HG03097 (cell line): Measurements from ENCODE around the gene TBL1X.

Experiments
- ATAC-seq: cut with Tn5 transposase; IDR thresholded peaks from one replicate; pipeline ENCODE4 v1.9.1; 2021; ENCODE audit not compliant: unreplicated experiment, low FRiP score

The TBL1X gene

DNA sequence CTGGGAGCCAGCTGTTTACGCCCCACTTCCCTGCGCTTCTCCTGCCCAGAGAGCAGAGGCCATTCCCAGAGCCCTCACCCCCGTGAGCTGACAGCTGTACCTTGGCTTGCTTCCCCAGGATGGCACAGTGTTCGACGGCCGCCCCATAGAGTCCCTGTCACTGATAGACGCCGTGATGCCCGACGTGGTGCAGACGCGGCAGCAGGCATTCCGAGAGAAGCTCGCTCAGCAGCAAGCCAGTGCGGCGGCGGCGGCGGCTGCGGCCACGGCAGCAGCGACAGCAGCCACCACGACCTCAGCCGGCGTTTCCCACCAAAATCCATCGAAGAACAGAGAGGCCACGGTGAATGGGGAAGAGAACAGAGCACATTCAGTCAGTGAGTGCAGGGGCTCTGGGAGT, 223.0 kb downstream of the TBL1X start:
- no peak for ATAC-seq

DNA sequence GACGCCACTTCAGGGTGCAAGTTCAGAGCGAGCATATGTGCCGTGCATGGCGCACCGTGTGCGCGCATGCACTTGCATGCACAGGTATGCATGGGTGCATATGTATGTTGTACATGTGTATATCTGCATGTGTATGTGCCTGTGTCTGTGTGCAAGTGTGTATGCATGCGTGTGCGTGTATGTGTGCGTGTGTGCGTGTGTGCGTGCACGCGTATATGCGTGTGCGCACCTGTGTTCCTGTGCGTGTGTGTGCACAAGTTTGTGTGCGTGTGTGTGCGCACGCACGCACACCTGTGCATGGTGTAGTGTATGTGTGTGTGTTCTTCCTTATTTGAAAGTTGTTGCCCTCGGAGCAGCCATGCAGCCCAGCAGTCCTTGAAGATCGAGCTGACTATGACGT, 224.0 kb downstream of the TBL1X start:
- no peak for ATAC-seq

DNA sequence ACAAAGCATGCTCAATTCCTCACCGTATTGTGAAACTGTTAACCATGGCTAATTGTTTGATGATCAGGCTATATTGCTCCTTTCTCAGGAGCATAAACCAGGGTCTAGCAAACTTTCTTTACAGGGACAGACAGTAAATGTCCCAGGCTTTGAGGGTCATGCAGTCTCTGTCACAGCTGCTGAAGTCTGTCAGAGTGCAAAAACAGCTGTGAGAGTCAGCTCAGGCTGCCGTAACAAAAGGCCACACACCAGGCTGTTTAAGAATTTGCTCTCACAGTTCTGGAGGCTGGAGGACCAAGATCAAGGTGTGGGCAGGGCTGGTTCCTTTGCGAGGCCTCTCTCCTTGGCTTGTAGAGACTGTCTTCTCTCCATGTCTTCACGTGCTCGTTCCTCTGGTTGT, 225.2 kb downstream of the TBL1X start:
- no peak for ATAC-seq

DNA sequence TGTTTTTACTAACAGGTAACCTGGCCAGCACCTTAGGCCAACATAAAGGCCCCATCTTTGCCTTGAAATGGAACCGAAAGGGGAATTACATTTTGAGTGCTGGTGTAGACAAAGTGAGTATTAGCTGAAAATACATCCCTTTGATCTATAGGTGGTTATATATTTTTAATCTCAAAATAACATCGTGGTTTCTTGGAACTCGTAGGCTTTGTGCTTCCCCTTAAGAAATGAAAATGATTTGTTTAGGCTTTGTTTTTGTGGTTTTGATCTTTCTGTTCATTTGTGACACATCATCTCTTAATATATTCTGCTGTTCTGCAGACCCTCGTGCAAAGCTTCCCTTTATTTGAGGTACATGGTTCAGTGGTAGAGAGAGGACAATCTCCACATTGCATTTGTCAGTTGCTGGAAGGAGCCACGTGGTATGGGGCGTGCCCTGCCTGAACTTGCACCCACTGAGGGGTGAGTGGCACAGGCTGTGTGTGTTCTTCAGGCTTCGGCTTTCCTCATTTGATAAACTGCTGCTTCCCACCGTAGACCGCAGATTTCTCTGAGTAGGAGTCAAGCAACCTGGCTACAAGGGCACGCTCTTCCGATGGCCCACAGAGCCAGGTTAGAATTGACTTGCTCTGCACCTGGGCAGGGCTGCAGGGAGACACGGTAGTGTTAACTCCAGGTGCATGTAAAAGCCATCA, 228.6 kb downstream of the TBL1X start:
- ATAC-seq: no peak

DNA sequence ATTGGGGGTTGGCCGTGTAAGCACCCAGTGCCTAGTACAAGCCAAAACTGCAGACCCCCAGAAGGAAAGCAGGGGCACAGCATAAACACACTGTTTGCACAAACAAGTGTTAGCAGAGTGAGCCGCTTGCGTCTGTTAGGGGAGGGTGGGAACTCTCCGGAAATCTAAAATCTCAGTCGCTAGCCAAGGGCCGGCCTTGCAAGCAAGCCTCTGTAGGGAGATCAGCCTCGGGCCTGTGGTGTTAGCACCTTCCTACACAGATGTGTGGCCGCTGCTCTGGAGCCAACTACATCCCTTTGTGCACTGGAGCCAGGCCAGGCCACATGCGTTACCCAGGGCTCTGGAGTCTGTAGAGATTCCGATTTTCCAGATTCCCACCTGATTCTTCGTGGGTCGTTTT, 233.7 kb downstream of the TBL1X start:
- no peak for ATAC-seq

DNA sequence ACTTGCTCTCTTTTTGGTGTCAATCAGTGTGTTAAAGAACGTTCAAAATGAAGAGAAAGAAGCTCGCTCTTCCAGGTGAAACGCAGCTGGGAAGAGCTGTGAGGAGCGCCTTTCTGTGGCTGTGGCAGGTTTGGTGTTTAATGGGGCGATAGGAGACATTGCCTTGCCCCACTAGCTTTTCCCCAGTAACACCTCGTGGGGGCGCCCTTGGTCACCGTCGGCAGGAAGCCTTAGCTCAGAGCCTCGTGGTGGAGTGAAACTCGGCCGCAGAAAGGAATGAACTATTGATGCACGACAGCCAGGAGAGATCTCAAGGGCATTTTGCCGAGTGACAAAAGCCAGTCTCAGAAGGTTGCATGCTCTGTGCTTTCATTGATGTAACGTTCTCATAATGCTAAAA, 235.7 kb downstream of the TBL1X start:
- no peak for ATAC-seq

DNA sequence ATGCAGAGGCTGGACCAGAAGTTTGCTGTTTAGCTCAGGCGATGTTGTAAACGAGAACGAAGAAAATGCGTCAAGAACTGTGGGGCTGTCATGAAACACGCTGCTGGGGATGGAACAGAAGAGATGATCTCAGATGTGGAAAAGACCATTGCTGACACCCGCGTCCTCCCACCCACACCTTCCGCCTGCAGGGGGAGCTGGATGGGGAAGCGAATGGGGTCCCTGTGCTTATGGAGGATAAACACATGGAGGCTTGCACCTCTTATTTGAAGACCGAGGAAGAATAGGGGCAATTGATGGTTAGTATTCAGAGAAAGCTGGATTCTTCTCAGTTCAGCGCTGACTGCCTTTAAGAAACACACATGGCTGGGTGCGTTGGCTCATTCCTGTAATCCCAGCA, 236.9 kb downstream of the TBL1X start:
- no peak for ATAC-seq

DNA sequence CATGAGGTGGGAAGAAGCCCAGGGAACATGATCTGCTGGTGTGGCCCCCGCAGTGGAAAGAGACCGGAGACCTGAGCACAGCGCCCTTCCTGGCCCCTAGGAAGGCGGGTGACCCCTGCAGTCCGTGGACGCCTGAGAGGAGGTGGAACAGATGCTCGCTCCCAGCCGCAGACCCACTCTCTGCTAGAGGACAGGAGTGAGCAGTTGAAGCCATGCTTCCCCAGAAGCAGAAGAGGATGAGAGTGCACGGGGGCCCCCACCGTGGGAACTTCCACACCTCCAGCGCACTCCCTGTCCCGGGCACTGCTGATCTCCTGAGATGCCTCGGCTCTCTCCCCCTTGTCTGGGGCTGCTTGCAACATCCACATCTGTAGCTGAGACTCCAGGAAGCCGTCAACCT, 238.5 kb downstream of the TBL1X start:
- ATAC-seq: no peak

DNA sequence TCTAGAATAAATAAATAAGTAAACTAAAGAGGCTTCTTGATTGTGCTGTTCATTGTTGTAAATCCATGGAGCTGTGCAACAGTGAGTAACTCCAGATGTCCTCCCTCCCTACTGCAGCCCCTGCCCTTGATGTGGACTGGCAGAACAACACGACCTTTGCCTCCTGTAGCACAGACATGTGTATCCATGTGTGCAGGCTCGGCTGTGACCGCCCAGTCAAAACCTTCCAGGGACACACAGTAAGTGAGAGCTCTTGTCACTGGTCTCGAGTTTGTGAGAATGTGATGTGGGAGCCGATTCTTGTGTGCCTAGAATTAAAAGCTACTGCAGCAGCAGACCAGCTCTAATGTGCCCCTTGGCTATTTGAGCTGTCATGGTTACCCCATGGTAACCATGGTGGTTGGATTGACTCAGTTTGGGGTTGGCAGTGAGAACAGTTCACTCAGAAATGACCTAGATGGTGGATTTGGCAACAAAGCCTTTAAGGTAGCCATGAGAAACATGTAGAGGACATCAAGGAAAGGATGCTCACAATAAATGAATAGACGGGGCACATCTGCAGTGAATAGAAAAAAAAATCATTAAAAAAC, 240.1 kb downstream of the TBL1X start:
- no peak for ATAC-seq

DNA sequence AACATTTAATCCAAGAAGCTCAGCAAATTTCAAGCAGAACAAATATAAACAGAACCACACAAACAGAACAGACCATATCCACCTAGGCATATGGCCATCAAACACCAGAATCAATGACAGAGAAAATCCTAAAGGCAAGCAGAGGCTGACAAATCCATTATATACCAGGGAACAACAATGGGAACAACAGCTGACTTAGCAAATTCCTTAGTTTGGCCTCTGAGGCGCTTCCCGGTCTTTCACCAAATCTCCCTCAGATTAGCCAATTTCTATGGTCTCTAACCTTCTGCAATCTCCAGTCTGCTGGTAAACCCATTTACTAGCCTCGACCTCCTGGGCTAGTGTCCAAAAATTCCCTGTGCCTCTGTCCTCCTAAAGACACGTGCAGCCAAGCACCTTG, 241.6 kb downstream of the TBL1X start:
- no peak for ATAC-seq

DNA sequence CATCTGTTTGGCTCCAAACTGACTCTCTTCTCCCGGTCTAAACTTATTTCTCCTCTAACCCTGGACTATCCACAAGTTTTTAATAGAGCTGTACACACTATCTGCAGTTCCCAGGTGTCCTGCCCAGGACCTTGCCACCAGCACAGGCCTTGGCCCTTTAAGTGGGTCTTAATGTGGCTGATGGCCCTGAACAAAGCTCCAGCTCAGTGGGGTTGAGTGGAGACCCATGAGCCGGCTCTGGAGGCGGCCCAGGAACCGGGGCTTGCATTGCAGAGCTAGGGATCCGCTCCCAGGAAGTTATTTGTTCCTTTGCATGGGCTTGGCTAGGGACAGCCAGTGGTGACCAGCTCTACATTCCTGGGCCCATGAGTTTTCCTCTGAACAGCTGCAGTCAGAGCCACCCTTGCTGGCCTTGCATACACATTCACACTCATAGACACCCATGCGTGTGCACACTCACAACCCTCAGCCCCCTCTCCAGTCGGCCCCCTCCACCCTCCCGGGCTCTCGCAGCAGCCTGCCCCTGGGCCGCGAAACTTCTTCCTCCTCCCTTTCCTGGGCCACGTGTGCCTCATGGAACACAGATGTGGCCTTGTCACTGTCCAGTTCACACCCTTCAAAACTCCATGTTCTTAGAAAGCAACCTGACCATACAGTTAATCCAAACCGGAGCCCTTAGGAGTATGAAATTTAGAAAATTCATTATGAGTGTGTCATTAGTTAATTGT, 242.6 kb downstream of the TBL1X start:
- no peak for ATAC-seq

DNA sequence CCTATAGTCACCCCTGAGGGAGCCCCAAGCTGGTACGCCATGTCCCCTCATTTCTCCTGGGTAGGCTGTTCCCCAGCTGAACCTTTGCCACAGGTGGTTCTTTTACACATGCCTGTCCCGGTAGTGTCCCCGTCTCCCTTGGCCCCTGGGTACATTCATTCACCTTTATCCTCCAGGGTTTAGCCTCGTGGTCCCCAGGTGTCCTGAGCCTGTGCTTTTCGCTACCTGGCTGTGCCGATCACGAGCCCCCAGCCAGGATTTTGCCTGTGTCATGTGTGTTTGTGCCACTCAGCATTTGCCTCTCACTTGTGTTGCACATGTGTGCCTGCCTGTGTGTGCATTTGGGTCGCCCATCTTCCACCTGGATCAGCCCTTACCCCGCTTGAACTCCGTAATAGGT, 243.2 kb downstream of the TBL1X start:
- no peak for ATAC-seq

DNA sequence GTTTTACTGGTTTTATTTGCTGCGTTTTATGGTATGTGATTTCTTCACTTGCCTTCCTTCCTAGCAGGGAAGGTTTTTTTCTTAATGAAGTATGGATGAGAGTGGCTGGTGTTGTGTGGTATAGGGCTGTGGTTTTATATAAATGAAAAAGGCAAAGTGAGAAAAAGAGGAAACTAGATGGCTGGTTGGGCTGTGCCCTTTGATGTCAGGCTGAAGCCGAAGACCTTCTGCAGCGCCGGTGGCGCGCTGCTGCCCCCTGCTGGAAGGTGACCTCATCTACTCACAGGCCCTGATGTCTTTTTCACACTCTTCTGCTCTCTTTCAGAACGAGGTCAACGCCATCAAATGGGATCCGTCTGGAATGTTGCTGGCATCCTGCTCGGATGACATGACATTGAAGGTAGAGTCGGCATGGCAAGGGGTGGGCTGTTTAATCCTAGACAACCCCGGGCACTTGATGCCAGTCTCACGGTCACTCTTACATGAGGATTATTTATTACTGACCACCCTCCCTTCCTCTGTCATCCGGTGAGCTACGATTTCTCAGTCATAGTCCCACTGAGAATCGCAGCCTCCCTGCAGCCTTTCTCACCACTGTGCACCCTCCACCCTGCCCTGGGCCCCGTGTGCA, 244.2 kb downstream of the TBL1X start:
- ATAC-seq: peak; percentile 75

DNA sequence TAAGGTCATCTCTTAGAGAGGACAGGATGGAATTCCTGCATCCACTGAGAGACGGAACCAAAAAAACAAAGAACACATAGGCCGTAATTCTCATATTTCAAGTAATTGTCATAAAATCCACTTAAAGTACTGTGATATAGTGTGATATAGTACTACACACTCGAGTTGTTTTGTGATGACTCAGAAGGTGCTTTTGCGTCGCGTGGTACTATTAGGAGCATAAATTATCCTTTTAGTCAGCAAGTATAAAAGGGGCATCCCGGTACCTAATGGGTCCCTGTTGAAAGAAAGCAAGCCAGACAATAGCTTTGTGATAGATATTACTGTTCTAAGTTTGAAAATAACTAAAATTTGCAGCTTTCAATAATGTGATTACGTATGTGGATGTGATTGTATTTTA, 245.5 kb downstream of the TBL1X start:
- ATAC-seq: no peak

DNA sequence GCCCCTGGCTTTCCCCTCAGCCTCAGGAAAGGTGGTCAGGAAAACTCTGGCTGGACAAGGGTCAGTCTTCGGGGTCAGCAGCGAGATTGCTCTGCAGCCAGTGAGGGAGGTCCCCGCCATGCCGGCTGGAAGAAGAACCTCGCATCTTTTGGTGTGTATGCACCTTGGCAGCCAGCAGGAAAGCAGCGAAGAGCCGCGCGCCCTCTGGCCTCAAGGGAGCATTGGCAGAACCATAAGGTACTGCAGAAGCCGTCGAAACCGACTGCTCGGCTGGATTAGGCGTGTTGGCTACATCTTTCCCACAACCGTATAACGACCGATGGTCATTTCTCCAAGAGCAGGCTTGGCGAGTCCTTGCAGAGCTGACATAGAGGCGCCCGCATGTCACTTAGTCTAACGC, 252.5 kb downstream of the TBL1X start:
- ATAC-seq: no peak

DNA sequence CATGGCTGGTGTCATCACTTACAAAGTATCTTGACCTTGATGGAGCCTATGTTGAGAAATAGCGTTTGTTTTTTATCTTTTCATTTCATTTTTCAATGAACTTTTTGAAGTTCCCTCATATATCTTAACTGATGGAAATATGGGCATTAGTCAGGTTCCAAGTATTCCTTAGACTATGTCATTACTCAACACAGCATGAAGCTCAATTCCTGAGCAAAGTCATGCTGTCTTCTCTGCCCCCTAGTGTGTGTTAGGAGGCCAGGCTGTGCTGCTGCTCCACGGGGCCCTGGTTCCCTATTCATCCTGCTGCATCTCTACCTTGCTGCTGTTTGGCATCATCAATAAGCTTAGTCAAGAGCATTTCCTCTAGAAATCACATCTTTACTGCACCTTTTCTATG, 259.9 kb downstream of the TBL1X start:
- no peak for ATAC-seq

DNA sequence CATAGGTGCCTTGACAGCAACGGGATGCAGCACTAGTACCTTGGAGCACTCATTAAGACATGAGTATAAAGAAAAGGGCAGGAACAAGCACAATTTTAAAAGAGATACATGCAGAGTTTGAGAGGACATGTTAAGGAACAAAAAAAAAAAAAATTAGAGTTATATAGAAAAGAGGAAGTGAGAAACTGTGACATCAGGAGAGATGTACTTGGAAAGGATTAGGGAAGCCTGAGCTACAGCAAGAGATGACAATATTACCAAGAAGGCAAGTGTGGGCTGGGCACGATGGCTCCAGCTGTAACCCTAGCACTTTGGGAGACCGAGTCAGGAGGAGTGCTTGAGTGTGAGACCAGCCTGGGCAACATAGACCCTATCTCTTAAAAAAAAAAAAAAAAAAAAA, 263.4 kb downstream of the TBL1X start:
- no peak for ATAC-seq

DNA sequence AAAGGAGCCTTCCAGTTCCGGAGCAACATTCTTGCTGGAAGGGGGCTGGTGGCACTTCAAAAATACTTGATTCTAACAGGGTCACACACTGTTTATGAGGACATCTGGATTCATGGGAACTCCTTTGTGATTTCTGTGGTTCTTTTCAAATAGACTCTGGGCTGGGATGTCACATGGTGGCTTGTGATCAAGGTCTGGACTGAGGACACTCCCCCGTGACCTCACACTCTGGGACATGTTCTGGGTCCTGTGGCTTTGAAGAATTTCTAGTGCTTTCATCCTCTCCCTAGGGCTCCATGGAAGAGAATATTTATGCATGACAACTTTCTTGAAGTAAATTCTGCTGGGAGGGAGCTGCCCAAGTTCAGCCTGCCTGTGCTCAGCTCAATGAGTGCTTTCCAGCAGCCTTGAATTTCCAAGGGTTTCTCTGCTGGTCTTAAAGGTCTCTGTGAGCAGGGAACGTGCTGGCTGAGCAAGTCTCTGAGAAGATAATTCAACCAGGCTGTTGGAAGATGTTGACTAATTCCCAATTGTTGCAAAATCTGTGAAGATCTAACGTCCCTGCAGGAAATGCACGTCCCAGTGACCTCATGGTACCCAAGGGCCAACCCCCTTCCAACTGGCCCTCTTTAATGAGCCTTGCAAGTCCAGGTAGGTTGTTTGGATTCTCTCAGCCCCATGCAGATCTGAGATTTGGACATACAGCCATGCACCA, 264.5 kb downstream of the TBL1X start:
- no peak for ATAC-seq

DNA sequence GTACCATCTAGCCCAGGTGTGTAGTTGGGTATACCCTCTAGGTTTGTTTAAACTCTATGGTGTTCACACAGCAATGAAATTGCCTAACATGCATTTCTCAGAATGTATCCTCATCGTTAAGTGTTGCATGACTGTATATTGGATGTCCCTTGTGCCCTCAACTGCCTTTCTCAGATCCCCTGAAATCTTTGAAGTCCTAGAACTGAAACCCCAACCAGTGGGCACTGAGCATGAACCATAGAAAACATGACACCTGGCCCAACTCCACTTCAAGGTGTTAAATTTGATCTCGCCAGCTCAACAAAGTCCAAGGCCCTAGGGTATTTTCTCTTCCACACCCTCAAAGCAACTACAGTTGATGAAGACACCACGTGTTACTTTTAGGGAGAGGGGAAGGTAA, 265.2 kb downstream of the TBL1X start:
- ATAC-seq: no peak

DNA sequence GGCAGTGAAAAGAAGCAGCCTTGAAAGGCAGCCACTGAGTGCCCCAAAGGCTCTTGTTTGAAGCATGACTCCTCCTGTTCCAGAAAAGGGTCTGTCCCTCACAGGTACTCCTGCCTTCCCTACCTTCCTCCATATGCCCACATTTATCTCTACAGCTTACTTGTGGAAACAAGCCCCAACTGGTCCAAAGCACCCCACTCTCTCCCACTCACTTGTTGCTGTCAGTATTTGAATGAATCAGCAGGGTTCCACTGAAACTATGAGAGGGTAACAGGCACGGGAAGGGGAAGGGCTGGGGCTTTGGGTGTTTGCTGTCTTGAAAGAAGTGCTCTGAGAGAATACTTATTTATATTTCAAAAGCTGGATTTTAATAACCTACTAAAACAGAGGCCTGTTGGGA, 265.9 kb downstream of the TBL1X start:
- ATAC-seq: no peak

DNA sequence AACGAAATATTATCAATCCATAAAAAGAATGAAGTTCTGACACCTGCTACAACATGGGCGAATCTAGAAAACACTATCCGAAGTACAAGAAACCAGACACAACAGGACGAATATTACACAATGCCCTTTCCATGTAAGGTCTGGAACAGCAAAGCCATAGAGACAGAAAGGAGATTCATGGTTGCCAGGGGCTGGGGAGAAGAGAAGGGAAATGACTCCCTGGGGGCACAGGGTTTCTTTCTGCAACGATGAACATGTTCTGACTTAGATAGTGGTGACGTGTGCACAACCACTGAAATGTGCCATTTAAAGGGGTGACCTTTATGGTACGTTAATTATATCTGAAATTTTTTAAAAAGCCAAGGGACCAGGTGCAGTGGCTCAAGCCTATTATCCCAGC, 272.5 kb downstream of the TBL1X start:
- ATAC-seq: no peak
